Vagina (tissue), 2 donors: Measurements from ENCODE around the gene TTC28.
"Not testable (repeated sequence)": the region's sequence is repeated elsewhere in the genome, so short reads cannot be mapped to it uniquely, and the experiment has no call there.

Source experiments
- POLR2AphosphoS5 ChIP-seq, 2 donors: sonication (generic); formaldehyde crosslinking; IDR thresholded peaks; one replicate each; pipeline ENCODE4 v1.9.0; 2017; ENCODE audit warnings: antibody characterized with exemption in 2 of 2, mild to moderate bottlenecking in 2 of 2, low read depth in 1 of 2; ENCODE audit not compliant: insufficient read depth in 1 of 2
- TF ChIP-seq, protein P1 (sequence below), 3 experiments: fragments of 450-650 bp in 2 of 3; fragments of 200-600 bp in 1 of 3; sonication (generic) in 1 of 3; IDR thresholded peaks; one replicate each; pipeline ENCODE4 v1.5.1; 2017 to 2019; ENCODE audit warnings: antibody characterized with exemption in 3 of 3, mild to moderate bottlenecking in 2 of 3, moderate library complexity in 2 of 3

DNA sequence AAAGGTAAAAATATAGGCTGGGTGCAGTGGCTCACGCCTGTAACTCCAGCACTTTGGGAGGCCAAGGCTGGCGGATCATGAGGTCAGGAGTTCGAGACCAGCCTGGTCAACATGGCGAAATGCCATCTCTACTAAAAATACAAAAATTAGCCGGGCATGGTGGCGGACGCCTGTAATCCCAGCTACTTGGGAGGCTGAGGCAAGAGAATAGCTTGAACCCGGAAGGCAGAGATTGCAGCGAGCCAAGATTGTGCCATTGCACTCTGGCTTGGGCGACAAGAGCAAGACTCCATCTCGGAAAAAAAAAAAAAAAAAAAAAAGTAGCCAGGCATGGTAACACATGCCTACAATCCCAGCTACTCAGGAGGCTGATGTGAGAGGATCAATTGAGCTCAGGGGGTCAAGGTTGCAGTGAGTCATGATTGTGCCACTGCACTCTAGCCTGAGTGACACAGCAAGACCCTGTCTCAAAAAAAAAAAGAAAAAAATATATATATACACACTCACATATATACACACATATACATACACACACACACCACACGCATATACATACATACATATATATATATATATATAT lies 112.6 kb downstream of the TTC28 start:
- TF ChIP-seq, protein P1, sequence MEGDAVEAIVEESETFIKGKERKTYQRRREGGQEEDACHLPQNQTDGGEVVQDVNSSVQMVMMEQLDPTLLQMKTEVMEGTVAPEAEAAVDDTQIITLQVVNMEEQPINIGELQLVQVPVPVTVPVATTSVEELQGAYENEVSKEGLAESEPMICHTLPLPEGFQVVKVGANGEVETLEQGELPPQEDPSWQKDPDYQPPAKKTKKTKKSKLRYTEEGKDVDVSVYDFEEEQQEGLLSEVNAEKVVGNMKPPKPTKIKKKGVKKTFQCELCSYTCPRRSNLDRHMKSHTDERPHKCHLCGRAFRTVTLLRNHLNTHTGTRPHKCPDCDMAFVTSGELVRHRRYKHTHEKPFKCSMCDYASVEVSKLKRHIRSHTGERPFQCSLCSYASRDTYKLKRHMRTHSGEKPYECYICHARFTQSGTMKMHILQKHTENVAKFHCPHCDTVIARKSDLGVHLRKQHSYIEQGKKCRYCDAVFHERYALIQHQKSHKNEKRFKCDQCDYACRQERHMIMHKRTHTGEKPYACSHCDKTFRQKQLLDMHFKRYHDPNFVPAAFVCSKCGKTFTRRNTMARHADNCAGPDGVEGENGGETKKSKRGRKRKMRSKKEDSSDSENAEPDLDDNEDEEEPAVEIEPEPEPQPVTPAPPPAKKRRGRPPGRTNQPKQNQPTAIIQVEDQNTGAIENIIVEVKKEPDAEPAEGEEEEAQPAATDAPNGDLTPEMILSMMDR (IDR thresholded peaks at IDR 0.05): not testable (repeated sequence)
- TF ChIP-seq POLR2AphosphoS5 (IDR thresholded peaks at IDR 0.05; ENCODE audit: insufficient read depth in 1 of 2, low read depth in 1 of 2): not testable (repeated sequence)
